Common myeloid progenitor, CD34-positive (primary cell): Measurements from ENCODE around the gene AHCYL2.
"Not testable (repeated sequence)": the region's sequence is repeated elsewhere in the genome, so short reads cannot be mapped to it uniquely, and the experiment has no call there.

Source experiments
- CTCF ChIA-PET: fragments of 350-600 bp; sonication (Branson Sonifier 250); formaldehyde crosslinking; loops from one replicate; lab custom pipeline; 2021; ENCODE audit warnings: antibody characterized with exemption; lab: Charles Lee
- POLR2A ChIA-PET: fragments of 350-600 bp; sonication (Branson Sonifier 250); formaldehyde crosslinking; loops from one replicate; lab custom pipeline; 2021; ENCODE audit warnings: antibody characterized with exemption; lab: Charles Lee
- DNase-seq, 3 donors: peaks; one replicate each; pipeline versions ENCODE4 v3.0.0 to v3.0.0-alpha.2; 2013
- H3K27ac ChIP-seq, 2 experiments: 1 replicate in 1 of 2; 2 replicates in 1 of 2; pipeline ENCODE4 v1.7.0; 2013; ENCODE audit warnings: inconsistent platforms in 2 of 2, low read length in 2 of 2, mild to moderate bottlenecking in 2 of 2, low read depth in 1 of 2, moderate library complexity in 1 of 2; ENCODE audit not compliant: severe bottlenecking in 2 of 2, insufficient read depth in 1 of 2, poor library complexity in 1 of 2
- H3K27me3 ChIP-seq, 5 experiments: replicated peaks in 2 of 5; 1 replicate in 3 of 5; 2 replicates in 2 of 5; pipeline versions ENCODE4 v1.6.1 to v1.7.0; 2013; ENCODE audit warnings: low read length in 4 of 5, mild to moderate bottlenecking in 2 of 5, moderate library complexity in 2 of 5, inconsistent platforms in 1 of 5; ENCODE audit not compliant: insufficient read depth in 5 of 5, control insufficient read depth in 4 of 5
- H3K36me3 ChIP-seq, 4 experiments: 1 replicate in 2 of 4; 2 replicates in 2 of 4; pipeline versions ENCODE4 v1.6.1 to v1.7.0; 2013; ENCODE audit warnings: low read length in 3 of 4, control low read depth in 1 of 4, mild to moderate bottlenecking in 1 of 4; ENCODE audit not compliant: control insufficient read depth in 4 of 4, insufficient read depth in 4 of 4
- H3K4me1 ChIP-seq, 4 experiments: 1 replicate in 3 of 4; 2 replicates in 1 of 4; pipeline versions ENCODE4 v1.6.1 to v1.7.1; 2013; ENCODE audit warnings: low read length in 3 of 4, mild to moderate bottlenecking in 3 of 4, control low read depth in 1 of 4, inconsistent platforms in 1 of 4, moderate library complexity in 1 of 4; ENCODE audit not compliant: control insufficient read depth in 4 of 4, insufficient read depth in 4 of 4; ENCODE audit errors: control extremely low read depth in 1 of 4
- H3K4me3 ChIP-seq, 7 experiments: 1 replicate in 4 of 7; 2 replicates in 3 of 7; pipeline versions ENCODE4 v1.5.1 to v1.7.0; 2013; ENCODE audit warnings: mild to moderate bottlenecking in 7 of 7, low read length in 6 of 7, moderate library complexity in 6 of 7, inconsistent platforms in 2 of 7, low read depth in 2 of 7, control low read depth in 1 of 7; ENCODE audit not compliant: insufficient read depth in 4 of 7, control insufficient read depth in 1 of 7; ENCODE audit errors: extremely low read depth in 1 of 7
- H3K9me3 ChIP-seq, 5 experiments: 1 replicate in 4 of 5; 2 replicates in 1 of 5; pipeline versions ENCODE4 v1.6.1 to v1.7.1; 2013; ENCODE audit warnings: low read length in 4 of 5, mild to moderate bottlenecking in 2 of 5, inconsistent platforms in 1 of 5, low read depth in 1 of 5, moderate library complexity in 1 of 5; ENCODE audit not compliant: control insufficient read depth in 4 of 5, insufficient read depth in 2 of 5; ENCODE audit errors: control extremely low read depth in 1 of 5
- WGBS: methylation state at CpG from one replicate; pipeline ENCODE4 v1.1.5; 2013; ENCODE audit not compliant: insufficient coverage; 5-methylcytosine and 5-hydroxymethylcytosine counted together

Gene AHCYL2

DNA sequence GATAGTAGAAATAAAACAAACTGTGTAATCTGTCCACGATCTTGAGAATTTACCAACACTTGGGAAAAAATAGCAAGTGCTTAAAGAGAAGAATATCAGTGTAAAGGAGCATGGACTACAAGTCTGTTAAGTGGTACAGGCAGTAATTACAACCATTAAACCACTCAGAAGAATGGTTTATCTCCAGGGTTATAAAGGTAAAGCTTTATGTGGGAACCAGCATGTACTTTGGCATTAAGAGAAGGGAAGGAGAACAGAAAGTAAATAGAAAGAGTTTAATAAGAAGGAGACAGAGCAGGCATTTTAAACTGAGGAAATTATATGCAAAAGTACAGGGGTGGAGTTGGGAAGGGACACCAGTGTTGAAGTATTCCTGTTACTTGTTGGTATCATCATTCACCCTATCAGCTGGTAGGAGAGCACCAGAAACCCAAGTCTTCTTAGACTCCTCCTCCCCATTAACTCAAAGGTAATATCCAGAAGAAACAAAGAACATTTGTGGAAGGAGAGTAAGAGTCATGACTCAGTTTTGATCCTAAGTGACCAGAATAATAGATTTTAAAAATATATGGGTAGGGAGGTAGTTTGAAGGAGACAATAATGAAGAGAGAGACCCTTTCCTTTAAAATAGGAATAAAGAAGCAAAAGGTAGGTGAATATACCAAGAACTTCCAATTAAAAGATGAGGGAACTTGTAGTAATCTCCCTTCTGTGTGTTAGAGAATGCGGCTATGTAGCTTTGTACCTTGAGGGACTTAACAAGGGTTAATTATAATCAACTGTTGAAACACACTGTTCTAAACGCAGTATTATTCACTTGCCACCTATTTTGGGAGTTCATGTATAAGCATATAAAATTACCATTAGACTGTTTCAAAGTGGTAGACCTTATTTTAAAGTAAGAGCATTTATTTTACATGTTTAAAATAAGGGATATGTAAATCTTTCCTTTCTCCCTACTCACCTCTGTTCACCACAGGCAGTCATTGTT, 117.3 kb downstream of the AHCYL2 start:
- peaks cover 0 to 11% (median 0%) of the 10 kb centered on the region in 4 experiments for H3K4me1 ChIP-seq
- no peak for DNase-seq
- H3K36me3 ChIP-seq: no peaks in the 10 kb centered on the region
- H3K4me3 ChIP-seq: no peak overlapping the region
- H3K27me3 ChIP-seq: no peaks in the 10 kb centered on the region
- ChIA-PET POLR2A (interaction anchor here (0.6 kb wide), 1 partner anchor 287 kb away, joined by 3 read pairs; no protein-coding TSS in a partner anchor), CTCF (interaction anchor here (0.9 to 4.2 kb wide), 17 partner anchors 8 to 301 kb away, joined by 3 to 26 read pairs (median 3); no protein-coding TSS in a partner anchor)
- no peaks in the 10 kb centered on the region for H3K9me3 ChIP-seq
- WGBS: no CpG with 5 or more reads among the region's 3 CpGs
- no peak overlapping the region for H3K27ac ChIP-seq

DNA sequence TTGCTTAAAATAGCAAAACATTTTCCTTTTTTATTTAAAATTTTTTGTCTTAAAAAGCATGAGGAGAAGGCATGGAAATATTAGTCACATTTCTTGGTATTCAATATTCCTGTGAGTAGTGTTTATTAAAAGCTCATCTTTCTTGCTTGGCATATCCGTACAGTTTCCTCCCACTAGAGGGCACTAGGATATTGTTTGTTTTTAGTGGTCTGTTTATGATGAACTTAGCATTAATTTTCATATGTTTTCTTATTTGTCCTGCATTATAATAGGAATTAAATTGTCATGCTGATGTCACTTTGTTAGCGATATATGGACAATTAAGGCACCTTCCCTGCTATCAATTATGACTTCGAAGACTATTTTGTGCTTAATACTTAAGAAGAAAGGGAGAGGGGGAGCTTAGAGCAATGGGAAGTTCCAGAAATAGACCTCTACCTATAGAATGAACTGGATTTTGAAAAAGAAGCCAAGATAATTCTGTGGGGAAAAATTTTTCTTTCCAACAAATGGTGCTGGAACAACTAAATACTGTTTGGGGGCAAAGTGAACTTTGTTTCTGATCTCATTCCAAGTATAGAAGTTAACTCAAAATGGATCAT, 118.4 kb downstream of the AHCYL2 start:
- DNase-seq: peak; percentile 63 to 78 (median 71)
- H3K36me3 ChIP-seq: no peaks in the 10 kb centered on the region
- H3K4me3 ChIP-seq: no peak overlapping the region
- ChIA-PET POLR2A (interaction anchor here (0.6 to 0.7 kb wide), 2 partner anchors 286 to 483 kb away, joined by 3 read pairs; no protein-coding TSS in a partner anchor), CTCF (interaction anchor here (0.9 to 4.2 kb wide), 18 partner anchors 9 to 302 kb away, joined by 3 to 26 read pairs (median 4); no protein-coding TSS in a partner anchor)
- H3K27ac ChIP-seq: no peak overlapping the region
- H3K4me1 ChIP-seq: peaks cover 0 to 11% (median 0%) of the 10 kb centered on the region in 4 experiments
- H3K9me3 ChIP-seq: no peaks in the 10 kb centered on the region
- H3K27me3 ChIP-seq: no peaks in the 10 kb centered on the region
- no CpG with 5 or more reads among the region's 3 CpGs for WGBS

DNA sequence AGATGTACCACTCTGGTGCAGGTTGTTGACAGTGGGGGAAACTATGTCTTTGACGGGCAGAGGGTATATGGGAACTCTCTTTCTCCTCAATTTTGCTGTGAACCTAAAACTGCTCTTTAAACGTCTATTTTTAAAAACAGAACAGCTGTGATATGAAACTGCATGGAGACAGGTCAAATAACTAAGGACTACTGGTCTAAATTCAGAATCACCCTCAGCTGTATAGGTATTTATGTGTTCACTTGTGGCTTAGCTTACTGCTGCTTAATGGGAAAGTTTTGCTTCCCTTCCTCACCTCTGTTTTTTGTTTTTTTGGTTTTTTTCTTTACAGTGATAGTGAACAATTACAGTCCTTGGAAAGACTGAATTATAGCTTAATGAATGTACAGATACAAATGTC, 122.5 kb downstream of the AHCYL2 start:
- no peak for DNase-seq
- no peak overlapping the region for H3K4me3 ChIP-seq
- peaks cover 0 to 5% (median 0%) of the 10 kb centered on the region in 4 experiments for H3K4me1 ChIP-seq
- WGBS: 100% methylated on average over 1 of the region's 2 CpGs
- ChIA-PET CTCF (interaction anchor here (0.8 to 1.1 kb wide), 2 partner anchors 15 to 297 kb away, joined by 3 to 4 read pairs; no protein-coding TSS in a partner anchor), POLR2A (interaction anchor here (0.6 kb wide), 1 partner anchor 80 kb away, joined by 4 read pairs; no protein-coding TSS in a partner anchor)
- H3K27ac ChIP-seq: no peak overlapping the region
- no peaks in the 10 kb centered on the region for H3K9me3 ChIP-seq
- H3K27me3 ChIP-seq: no peaks in the 10 kb centered on the region
- H3K36me3 ChIP-seq: no peaks in the 10 kb centered on the region

DNA sequence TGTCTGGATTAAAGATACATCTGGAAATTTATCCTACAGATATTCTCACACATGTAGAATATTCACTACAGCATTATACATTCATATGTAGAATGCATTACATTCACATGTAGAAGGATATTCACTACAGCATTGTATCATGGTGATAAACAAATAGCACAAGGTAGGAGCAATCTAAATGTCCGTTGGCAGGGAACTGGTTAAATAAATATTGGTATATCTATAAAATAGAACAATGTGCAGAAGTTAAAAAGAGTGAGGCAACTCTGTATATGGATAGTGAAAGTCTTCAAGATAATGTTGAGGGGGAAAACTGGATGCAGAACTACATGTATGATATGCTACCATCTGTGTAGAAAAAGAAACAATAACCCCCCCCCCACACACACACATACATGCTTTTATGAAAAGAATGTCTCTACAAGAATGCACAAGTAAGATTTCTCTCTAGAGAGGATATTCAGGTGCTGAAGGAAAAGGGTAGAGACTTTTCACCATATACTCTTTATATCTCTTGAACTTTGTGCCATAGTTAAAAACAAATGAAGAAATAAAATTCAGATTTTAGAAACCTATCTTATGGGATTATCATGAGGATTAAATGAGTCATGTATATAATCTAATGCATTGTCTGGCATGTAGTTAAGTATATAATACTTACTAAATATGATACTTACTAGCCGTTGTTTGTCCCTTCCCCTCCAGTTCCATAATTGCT, 123.4 kb downstream of the AHCYL2 start:
- CTCF ChIA-PET: interaction anchor here (0.8 to 1.1 kb wide), 2 partner anchors 14 to 296 kb away, joined by 3 to 4 read pairs; no protein-coding TSS in a partner anchor
- H3K4me1 ChIP-seq: peaks cover 0 to 5% (median 0%) of the 10 kb centered on the region in 4 experiments

DNA sequence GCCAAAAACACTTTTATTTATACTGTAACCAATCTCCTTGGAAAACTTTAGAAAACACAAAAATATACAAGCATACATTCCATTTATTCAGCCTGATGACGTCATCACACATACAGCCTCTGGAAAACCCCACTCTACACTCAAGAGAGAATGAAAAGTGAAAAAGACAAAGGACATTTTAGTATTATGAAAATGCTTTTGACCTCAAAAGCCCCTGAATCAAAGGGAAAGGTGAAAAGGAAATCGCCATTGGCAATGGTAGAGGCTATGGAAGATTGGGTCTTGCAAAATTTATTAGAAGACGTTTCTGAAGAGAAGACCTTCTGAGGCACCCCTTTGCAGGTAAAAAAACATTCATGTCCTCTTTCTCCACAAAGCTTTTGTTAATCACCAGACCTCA, 126.5 kb downstream of the AHCYL2 start:
- H3K27ac ChIP-seq: no peak overlapping the region
- no peaks in the 10 kb centered on the region for H3K36me3 ChIP-seq
- no peaks in the 10 kb centered on the region for H3K9me3 ChIP-seq
- 100% methylated on average over 2 of the region's 3 CpGs for WGBS
- peaks cover 3 to 10% (median 7%) of the 10 kb centered on the region in 4 experiments for H3K4me1 ChIP-seq
- H3K4me3 ChIP-seq: no peak overlapping the region
- ChIA-PET CTCF (interaction anchor here (1.0 to 1.2 kb wide), 2 partner anchors 8 to 16 kb away, joined by 3 to 5 read pairs; no protein-coding TSS in a partner anchor), POLR2A (no interaction called here)
- H3K27me3 ChIP-seq: no peaks in the 10 kb centered on the region
- DNase-seq: no peak

More for the DNA sequence above, 123.4 kb downstream of the AHCYL2 start:
- Histone ChIP-seq H3K9me3 (no peaks in the 10 kb centered on the region), H3K27me3 (no peaks in the 10 kb centered on the region), H3K27ac (no peak overlapping the region), H3K36me3 (no peaks in the 10 kb centered on the region), H3K4me3 (no peak overlapping the region)
- 100% methylated on average over 1 of the region's 2 CpGs for WGBS
- POLR2A ChIA-PET: no interaction called here
- no peak for DNase-seq

DNA sequence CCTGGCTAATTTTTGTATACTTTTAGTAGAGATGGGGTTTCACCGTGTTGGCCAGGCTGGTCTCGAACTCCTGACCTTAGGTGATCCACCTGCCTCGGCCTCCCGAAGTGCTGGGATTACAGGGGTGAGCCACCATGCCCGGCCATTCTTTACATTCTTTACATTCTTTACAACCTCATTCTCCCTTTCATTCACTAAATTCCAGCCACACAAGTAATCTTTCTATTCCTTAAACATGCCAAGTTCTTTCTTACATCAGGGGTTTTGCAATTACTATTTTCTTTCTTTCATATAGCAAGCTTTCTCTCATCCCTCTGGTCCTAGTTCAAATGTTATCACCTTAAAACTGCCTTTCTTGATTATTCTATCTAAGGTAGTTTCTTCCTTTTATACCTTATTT, 128.3 kb downstream of the AHCYL2 start:
- 95% methylated on average over 2 of the region's 5 CpGs for WGBS
- H3K4me3 ChIP-seq, H3K9me3 ChIP-seq, H3K27me3 ChIP-seq, DNase-seq, H3K36me3 ChIP-seq, H3K27ac ChIP-seq, POLR2A ChIA-PET: not testable (repeated sequence)
- H3K4me1 ChIP-seq: peaks cover 4 to 13% (median 7%) of the 10 kb centered on the region in 4 experiments
- CTCF ChIA-PET: interaction anchor here (1.5 to 2.6 kb wide), 2 partner anchors 12 to 15 kb away, joined by 3 to 9 read pairs; no protein-coding TSS in a partner anchor
